Kidney (tissue), 14 donors: ENCODE results near the gene SCO2. TPM values are rescaled to one million over a fixed set of nuclear protein-coding genes. Genes with fewer than 3 reads are reported as not detected.

Experiments used
- DNase-seq, 5 donors: peaks; one replicate each; pipeline ENCODE4 v3.0.0-alpha.2; 2013 to 2020
- FAIRE-seq: peaks from 2 replicates; lab custom pipeline; 2012; peaks lifted over from hg19 to GRCh38; lab: Jason Lieb, UNC
- H3K27ac ChIP-seq, 2 donors: one replicate each; pipeline ENCODE4 v1.7.0; 2013; ENCODE audit warnings: low read depth in 2 of 2, low read length in 2 of 2, inconsistent platforms in 1 of 2
- H3K27me3 ChIP-seq: one replicate; pipeline ENCODE4 v1.7.1; 2013; ENCODE audit warnings: low read length, inconsistent platforms; ENCODE audit not compliant: control insufficient read depth, insufficient read depth
- H3K36me3 ChIP-seq, 3 donors: one replicate each; pipeline versions ENCODE4 v1.7.0 to v1.7.1; 2013; ENCODE audit warnings: low read length in 3 of 3, control low read depth in 1 of 3, inconsistent platforms in 1 of 3; ENCODE audit not compliant: insufficient read depth in 3 of 3, control insufficient read depth in 2 of 3
- H3K4me1 ChIP-seq, 3 donors: one replicate each; pipeline versions ENCODE4 v1.7.0 to v1.7.1; 2013; ENCODE audit warnings: low read length in 3 of 3, inconsistent platforms in 1 of 3, low read depth in 1 of 3; ENCODE audit not compliant: control insufficient read depth in 2 of 3, insufficient read depth in 2 of 3
- H3K4me3 ChIP-seq, 3 donors: one replicate each; pipeline versions ENCODE4 v1.7.0 to v1.8.1; 2013; ENCODE audit warnings: low read length in 3 of 3, control low read depth in 1 of 3, inconsistent platforms in 1 of 3
- H3K9ac ChIP-seq, 3 donors: one replicate each; pipeline versions ENCODE4 v1.7.0 to v1.7.1; 2013; ENCODE audit warnings: low read length in 3 of 3, control low read depth in 1 of 3, inconsistent platforms in 1 of 3
- H3K9me3 ChIP-seq, 3 donors: one replicate each; pipeline versions ENCODE4 v1.7.0 to v1.7.1; 2013; ENCODE audit warnings: low read length in 3 of 3, control low read depth in 1 of 3, inconsistent platforms in 1 of 3; ENCODE audit not compliant: control insufficient read depth in 2 of 3, insufficient read depth in 1 of 3
- intact Hi-C: fragments of 100-400 bp; cut with DNase I; formaldehyde crosslinking; loops from one replicate; pipeline ENCODE4 v1.11.1; 2022
- polyA plus RNA-seq: library from polyadenylated mRNA; stranded (reverse); fragments of 350-450 nt; fragmentation: Illumina TruSeq; extraction: RNeasy Lipid Tissue Mini Kit (QIAGEN cat#74804); gene quantifications from one replicate; pipeline ENCODE4 v1.2.3, GENCODE V29; 2014; ENCODE audit warnings: low read depth, low replicate concordance; ENCODE audit not compliant: insufficient read depth
- total RNA-seq: library from RNA; stranded (reverse); fragmentation: NEBNext Ultra II Directional; extraction: Animal tissue kit (Norgen Biotek cat#: 25700); gene quantifications from one replicate; pipeline ENCODE4 v1.2.1, GENCODE V29; 2021
- TF ChIP-seq, protein P1 (sequence below): IDR thresholded peaks from 3 replicates; pipeline ENCODE4 v1.5.1; 2012; ENCODE audit warnings: mild to moderate bottlenecking, moderate library complexity, borderline replicate concordance; ENCODE audit not compliant: insufficient read depth; ENCODE audit errors: extremely low read depth
- donor health status: control.
- donor health status: control.
- donor health status: control.
- donor health status: control.
- donor health status: control.
- donor health status: DM: yes; HTN: yes; CAD: no.
- donor health status: Normal renal cell carcinoma (clear cell type).

Gene SCO2
- total and polyA plus RNA-seq, 2 donors from 2014 or later = 1.1 to 4.1 TPM

DNA sequence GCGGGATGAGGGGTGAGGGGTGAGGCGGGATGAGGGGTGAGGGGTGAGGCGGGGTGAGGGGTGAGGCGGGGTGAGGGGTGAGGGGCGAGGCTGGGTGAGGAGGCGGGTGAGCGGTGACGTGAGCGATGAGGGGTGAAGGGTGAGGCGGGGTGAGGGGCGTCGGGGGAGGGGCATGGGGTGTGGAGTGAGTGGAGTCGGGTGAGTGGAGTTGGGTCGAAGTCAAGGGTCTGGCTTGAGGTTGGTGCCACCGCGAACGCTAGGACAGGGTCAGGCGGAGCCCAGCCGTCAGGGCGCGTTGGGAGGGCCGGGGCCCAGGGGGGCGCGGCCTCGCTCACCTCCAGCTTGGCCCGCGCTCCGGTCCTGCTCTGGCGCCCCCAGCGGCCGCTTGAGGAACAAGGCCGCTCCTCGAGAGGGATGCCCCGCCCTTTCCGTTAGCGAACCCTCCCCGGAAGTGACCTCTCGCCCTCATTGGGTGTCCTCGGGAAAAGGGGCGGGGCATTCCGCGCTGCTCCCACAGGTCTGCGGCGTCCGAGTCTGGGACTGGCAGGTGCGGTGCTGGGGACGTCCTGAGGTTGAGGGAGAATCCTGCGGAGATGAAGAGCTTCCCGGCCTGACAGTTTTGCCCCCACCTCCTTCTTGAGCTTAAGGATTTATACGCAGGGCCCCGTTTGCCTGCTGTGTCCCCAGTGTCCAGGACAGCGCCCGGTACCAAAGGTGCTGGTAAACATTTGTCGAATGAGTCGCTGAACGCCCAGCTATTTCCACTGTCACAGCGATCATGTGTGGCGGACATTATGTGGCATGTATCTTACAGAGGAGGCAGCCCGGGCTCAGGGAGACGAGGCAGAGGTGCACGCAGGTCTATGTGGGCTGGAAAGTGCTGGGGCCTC is 37.4 kb upstream of the SCO2 start, which contains the start of gene SYCE3:
Gene SYCE3 (minus strand): TSS at position 397 of the 890 bp plus-strand sequence. CDS start 6,514 bp downstream, outside the sequence.
- Histone ChIP-seq H3K4me1 (peaks cover 0 to 8% (median 0%) of the 10 kb centered on the region in 3 donors), H3K9me3 (no peaks in the 10 kb centered on the region), H3K36me3 (no peaks in the 10 kb centered on the region), H3K27me3 (no peaks in the 10 kb centered on the region), H3K9ac (peak within 1 kb of the TSS; percentile 9 to 92 (median 47)), H3K4me3 (peak within 1 kb of the TSS; percentile 55 to 86 (median 68)), H3K27ac (peak within 1 kb of the TSS; percentile 68 to 87)
- TF ChIP-seq, protein P1, sequence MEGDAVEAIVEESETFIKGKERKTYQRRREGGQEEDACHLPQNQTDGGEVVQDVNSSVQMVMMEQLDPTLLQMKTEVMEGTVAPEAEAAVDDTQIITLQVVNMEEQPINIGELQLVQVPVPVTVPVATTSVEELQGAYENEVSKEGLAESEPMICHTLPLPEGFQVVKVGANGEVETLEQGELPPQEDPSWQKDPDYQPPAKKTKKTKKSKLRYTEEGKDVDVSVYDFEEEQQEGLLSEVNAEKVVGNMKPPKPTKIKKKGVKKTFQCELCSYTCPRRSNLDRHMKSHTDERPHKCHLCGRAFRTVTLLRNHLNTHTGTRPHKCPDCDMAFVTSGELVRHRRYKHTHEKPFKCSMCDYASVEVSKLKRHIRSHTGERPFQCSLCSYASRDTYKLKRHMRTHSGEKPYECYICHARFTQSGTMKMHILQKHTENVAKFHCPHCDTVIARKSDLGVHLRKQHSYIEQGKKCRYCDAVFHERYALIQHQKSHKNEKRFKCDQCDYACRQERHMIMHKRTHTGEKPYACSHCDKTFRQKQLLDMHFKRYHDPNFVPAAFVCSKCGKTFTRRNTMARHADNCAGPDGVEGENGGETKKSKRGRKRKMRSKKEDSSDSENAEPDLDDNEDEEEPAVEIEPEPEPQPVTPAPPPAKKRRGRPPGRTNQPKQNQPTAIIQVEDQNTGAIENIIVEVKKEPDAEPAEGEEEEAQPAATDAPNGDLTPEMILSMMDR = peak; percentile 75
- DNase-seq (peak; percentile 97 to 99 (median 98)), FAIRE-seq (no peak)
- intact Hi-C loops = no loop called here

DNA sequence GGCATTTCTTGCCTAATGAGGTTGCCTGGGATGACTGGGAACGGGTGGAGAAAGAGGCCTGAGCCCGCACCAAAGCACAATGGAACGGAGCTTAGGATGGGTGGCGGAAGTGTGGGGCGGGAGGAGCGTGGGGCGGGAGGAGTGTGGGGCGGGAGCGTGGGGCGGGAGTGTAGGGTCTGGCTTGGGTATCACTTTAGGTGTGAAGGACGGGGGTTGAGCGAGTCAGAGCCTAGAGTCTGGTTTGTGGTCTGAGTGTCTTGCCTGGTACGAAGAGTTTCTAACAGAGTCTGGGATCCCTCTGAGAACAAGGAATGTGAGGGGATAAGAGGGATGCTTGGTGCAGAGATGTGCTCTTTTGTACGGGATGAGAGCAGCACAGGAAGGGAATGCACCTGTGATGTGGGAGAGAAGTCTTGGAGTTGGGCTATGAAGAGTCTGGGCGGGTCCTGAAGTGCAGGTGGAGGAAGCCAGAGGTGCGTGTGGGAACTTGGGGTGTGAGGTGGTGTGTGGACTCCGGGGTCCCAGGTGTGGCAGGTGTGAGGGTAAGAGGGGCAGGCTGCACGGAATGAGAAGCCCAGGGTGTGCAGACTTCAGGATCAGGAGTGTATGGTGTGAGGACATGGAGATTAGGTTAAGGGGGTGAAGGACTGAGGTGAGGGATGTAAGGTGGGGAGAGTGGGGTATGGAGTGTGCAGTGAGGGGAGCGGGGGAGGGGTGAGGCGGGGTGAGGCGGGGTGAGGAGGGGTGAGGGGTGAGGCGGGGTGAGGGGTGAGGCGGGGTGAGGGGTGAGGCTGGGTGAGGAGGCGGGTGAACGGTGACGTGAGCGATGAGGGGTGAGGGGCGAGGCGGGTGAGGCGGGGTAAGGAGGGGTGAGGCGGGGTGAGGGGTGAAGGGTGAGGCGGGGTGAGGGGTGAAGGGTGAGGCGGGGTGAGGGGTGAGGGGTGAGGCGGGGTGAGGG is 36.3 kb upstream of the SCO2 start:
- no peaks in the 10 kb centered on the region for H3K9me3 ChIP-seq
- intact Hi-C loops = no loop called here
- H3K27ac ChIP-seq = no peak overlapping the region
- H3K4me3 ChIP-seq = no peak overlapping the region
- no peaks in the 10 kb centered on the region for H3K36me3 ChIP-seq
- TF ChIP-seq, protein P1 = no peak
- H3K4me1 ChIP-seq = peaks cover 0 to 8% (median 0%) of the 10 kb centered on the region in 3 donors
- peak in 1 of 5 donors; percentile 67 for DNase-seq
- no peak overlapping the region for H3K9ac ChIP-seq
- no peak for FAIRE-seq
- H3K27me3 ChIP-seq = no peaks in the 10 kb centered on the region

DNA sequence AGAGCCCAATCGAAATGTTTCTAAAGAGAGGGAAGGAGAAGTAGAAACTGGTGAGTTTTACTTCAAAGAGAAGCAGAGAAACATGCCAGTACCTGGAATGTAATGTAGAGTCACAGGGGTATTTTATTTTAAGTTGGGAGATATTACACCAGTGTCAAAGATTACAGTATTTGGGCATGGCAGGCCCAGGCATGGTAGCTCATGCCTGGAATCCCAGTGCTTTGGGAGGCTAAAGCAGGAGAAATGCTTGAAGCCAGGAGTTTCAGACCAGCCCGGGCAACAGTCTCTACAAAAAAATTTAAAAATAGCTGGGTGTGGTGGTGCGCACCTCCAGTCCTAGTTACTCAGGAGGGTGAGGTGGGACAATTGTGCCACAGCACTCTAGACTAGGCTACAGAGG is 34.6 kb upstream of the SCO2 start:
- FAIRE-seq (no peak), DNase-seq (no peak)
- no peaks in the 10 kb centered on the region for H3K27me3 ChIP-seq
- H3K4me3 ChIP-seq = no peak overlapping the region
- H3K9ac ChIP-seq = no peak overlapping the region
- H3K9me3 ChIP-seq = no peaks in the 10 kb centered on the region
- TF ChIP-seq, protein P1 = no peak
- no peak overlapping the region for H3K27ac ChIP-seq
- no peaks in the 10 kb centered on the region for H3K36me3 ChIP-seq
- intact Hi-C loops = no loop called here
- peaks cover 0 to 8% (median 0%) of the 10 kb centered on the region in 3 donors for H3K4me1 ChIP-seq
